HEK293 (cell line): Measurements from ENCODE around the gene HOXA6.
A peak's percentile ranks its signal among the peaks of the same experiment; 100 is the strongest.

Experiments used
- CTCF ChIA-PET: fragments of 350-600 bp; formaldehyde crosslinking; extraction: SDS; loops from one replicate; lab custom pipeline; 2021; ENCODE audit warnings: antibody characterized with exemption; lab: Yijun Ruan, JAX
- POLR2A ChIA-PET: fragments of 300-600 bp; formaldehyde crosslinking; extraction: SDS; loops from one replicate; lab custom pipeline; 2020; ENCODE audit warnings: antibody characterized with exemption, inconsistent platforms; lab: Yijun Ruan, JAX
- H3K27ac ChIP-seq: fragments of 200-500 bp; sonication (Bioruptor generic); 2 replicates; pipeline ENCODE4 v1.5.1; 2014; ENCODE audit warnings: low read depth, low read length, control low read depth, inconsistent platforms; ENCODE audit errors: extremely low read depth
- H3K36me3 ChIP-seq, 2 experiments: fragments of 200-500 bp in 1 of 2; sonication (Bioruptor generic) in 1 of 2; 1 replicate in 1 of 2; 2 replicates in 1 of 2; pipeline ENCODE4 v1.5.1; 2014 to 2017; ENCODE audit warnings: inconsistent platforms in 2 of 2, low read length in 2 of 2; ENCODE audit not compliant: control insufficient read depth in 2 of 2, insufficient read depth in 1 of 2
- H3K4me1 ChIP-seq: fragments of 200-500 bp; sonication (Bioruptor generic); 2 replicates; pipeline ENCODE4 v1.5.1; 2014; ENCODE audit warnings: mild to moderate bottlenecking, low read length, inconsistent platforms; ENCODE audit not compliant: control insufficient read depth, insufficient read depth
- H3K4me3 ChIP-seq: 2 replicates; pipeline ENCODE4 v1.5.1; 2011; ENCODE audit warnings: low read depth, mild to moderate bottlenecking, control low read depth, low read length, moderate library complexity
- H3K9me3 ChIP-seq: fragments of 200-500 bp; sonication (Bioruptor generic); 2 replicates; pipeline ENCODE4 v1.5.1; 2014; ENCODE audit warnings: low read depth, low read length, inconsistent platforms; ENCODE audit not compliant: control insufficient read depth, insufficient read depth
- AEBP2 ChIP-seq: fragments of 450-650 bp; formaldehyde crosslinking; IDR thresholded peaks from 2 replicates; pipeline ENCODE4 v1.5.1; 2016; ENCODE audit warnings: missing biosample characterization, missing genetic modification characterization, borderline replicate concordance
- FEZF1 ChIP-seq: fragments of 450-650 bp; formaldehyde crosslinking; IDR thresholded peaks from 2 replicates; pipeline ENCODE4 v1.5.1; 2016; ENCODE audit warnings: missing biosample characterization, missing genetic modification characterization
- GLIS1 ChIP-seq: fragments of 450-650 bp; formaldehyde crosslinking; IDR thresholded peaks from 2 replicates; pipeline ENCODE4 v1.5.1; 2016; ENCODE audit warnings: missing biosample characterization, missing genetic modification characterization
- KLF9 ChIP-seq: fragments of 450-650 bp; formaldehyde crosslinking; IDR thresholded peaks from 2 replicates; pipeline ENCODE4 v1.5.1; 2016; ENCODE audit warnings: missing biosample characterization, missing genetic modification characterization, low read depth
- MYNN ChIP-seq: fragments of 450-650 bp; formaldehyde crosslinking; IDR thresholded peaks from 2 replicates; pipeline ENCODE4 v1.5.1; 2016; ENCODE audit warnings: missing biosample characterization, missing genetic modification characterization, borderline replicate concordance
- MZF1 ChIP-seq: fragments of 450-650 bp; formaldehyde crosslinking; IDR thresholded peaks from 2 replicates; pipeline ENCODE4 v1.5.1; 2017; ENCODE audit warnings: missing biosample characterization, missing genetic modification characterization, borderline replicate concordance
- OVOL3 ChIP-seq: fragments of 450-650 bp; formaldehyde crosslinking; IDR thresholded peaks from 2 replicates; pipeline ENCODE4 v1.5.1; 2016; ENCODE audit warnings: missing biosample characterization, missing genetic modification characterization
- PRDM10 ChIP-seq: fragments of 450-650 bp; formaldehyde crosslinking; IDR thresholded peaks from 2 replicates; pipeline ENCODE4 v1.5.1; 2016; ENCODE audit warnings: missing biosample characterization, missing genetic modification characterization
- PRDM6 ChIP-seq: fragments of 450-650 bp; formaldehyde crosslinking; IDR thresholded peaks from 2 replicates; pipeline ENCODE4 v1.5.1; 2017; ENCODE audit warnings: missing biosample characterization, missing genetic modification characterization
- ZFHX2 ChIP-seq: fragments of 450-650 bp; formaldehyde crosslinking; conservative IDR thresholded peaks from 2 replicates; pipeline ENCODE4 v1.5.1; 2016; ENCODE audit warnings: missing biosample characterization, missing genetic modification characterization
- ZNF211 ChIP-seq: fragments of 450-650 bp; formaldehyde crosslinking; IDR thresholded peaks from 2 replicates; pipeline ENCODE4 v1.5.1; 2016; ENCODE audit warnings: low read depth, missing biosample characterization, missing genetic modification characterization
- ZNF292 ChIP-seq: fragments of 450-650 bp; formaldehyde crosslinking; IDR thresholded peaks from 2 replicates; pipeline ENCODE4 v1.5.1; 2016; ENCODE audit warnings: low read depth, missing biosample characterization, missing genetic modification characterization, borderline replicate concordance
- ZNF555 ChIP-seq: fragments of 450-650 bp; formaldehyde crosslinking; conservative IDR thresholded peaks from 2 replicates; pipeline ENCODE4 v1.5.1; 2017; ENCODE audit warnings: missing biosample characterization, mild to moderate bottlenecking, missing genetic modification characterization, inconsistent platforms
- ZNF629 ChIP-seq: fragments of 450-650 bp; formaldehyde crosslinking; IDR thresholded peaks from 2 replicates; pipeline ENCODE4 v1.5.1; 2017; ENCODE audit warnings: missing biosample characterization, missing genetic modification characterization
- ZNF639 ChIP-seq: fragments of 450-650 bp; formaldehyde crosslinking; IDR thresholded peaks from 2 replicates; pipeline ENCODE4 v1.5.1; 2016; ENCODE audit warnings: missing biosample characterization, missing genetic modification characterization
- ZXDB ChIP-seq: fragments of 450-650 bp; formaldehyde crosslinking; IDR thresholded peaks from 2 replicates; pipeline ENCODE4 v1.5.1; 2016; ENCODE audit warnings: missing biosample characterization, missing genetic modification characterization
- TF ChIP-seq, protein P1 (sequence below): fragments of 450-650 bp; formaldehyde crosslinking; IDR thresholded peaks from 2 replicates; pipeline ENCODE4 v1.5.1; 2017; ENCODE audit warnings: missing biosample characterization, missing genetic modification characterization

Gene HOXA6

GRCh38 chr7:27132978-27133377 is 14.6 kb downstream of the HOXA6 start (continued):
- TF ChIP-seq GLIS1 (0 out of 2 replicates have a peak, but pooled peaks have one; percentile 17), ZNF639 (tag by site-specific recombination) (0 out of 2 replicates have a peak, but pooled peaks have one; percentile 34), ZXDB (tag by site-specific recombination) (peak; percentile 74), FEZF1 (peak; percentile 92), PRDM10 (tag by site-specific recombination) (0 out of 2 replicates have a peak, but pooled peaks have one; percentile 39), ZFHX2 (no peak), KLF9 (no peak), ZNF629 (tag by site-specific recombination) (peak; percentile 28; the same call in 1 of the 2 replicates), MZF1 (tag by site-specific recombination) (peak; percentile 17; the same call in 1 of the 2 replicates), MYNN (tag by site-specific recombination) (no peak)
- TF ChIP-seq, protein P1, sequence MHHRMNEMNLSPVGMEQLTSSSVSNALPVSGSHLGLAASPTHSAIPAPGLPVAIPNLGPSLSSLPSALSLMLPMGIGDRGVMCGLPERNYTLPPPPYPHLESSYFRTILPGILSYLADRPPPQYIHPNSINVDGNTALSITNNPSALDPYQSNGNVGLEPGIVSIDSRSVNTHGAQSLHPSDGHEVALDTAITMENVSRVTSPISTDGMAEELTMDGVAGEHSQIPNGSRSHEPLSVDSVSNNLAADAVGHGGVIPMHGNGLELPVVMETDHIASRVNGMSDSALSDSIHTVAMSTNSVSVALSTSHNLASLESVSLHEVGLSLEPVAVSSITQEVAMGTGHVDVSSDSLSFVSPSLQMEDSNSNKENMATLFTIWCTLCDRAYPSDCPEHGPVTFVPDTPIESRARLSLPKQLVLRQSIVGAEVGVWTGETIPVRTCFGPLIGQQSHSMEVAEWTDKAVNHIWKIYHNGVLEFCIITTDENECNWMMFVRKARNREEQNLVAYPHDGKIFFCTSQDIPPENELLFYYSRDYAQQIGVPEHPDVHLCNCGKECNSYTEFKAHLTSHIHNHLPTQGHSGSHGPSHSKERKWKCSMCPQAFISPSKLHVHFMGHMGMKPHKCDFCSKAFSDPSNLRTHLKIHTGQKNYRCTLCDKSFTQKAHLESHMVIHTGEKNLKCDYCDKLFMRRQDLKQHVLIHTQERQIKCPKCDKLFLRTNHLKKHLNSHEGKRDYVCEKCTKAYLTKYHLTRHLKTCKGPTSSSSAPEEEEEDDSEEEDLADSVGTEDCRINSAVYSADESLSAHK (tag by site-specific recombination) = peak; percentile 64

DNA sequence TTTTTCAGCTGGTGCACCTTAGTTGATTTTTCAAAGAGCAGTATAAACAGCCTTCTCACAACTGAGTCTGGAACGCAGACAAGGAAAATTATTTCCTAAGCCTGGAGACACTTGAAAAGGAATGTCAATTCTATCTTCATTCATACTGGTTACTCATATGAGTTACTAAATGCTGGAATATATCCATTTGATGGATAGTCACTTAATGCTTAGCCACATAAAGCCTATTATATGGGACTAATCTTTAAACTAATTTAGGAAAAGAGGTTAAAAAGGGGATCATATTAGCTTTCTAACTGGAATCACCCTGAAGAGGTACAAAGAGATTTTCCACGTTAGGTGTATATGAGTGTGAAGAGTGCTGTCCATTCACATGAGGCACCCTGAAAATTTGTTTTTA is 15.4 kb downstream of the HOXA6 start:
- Histone ChIP-seq H3K36me3 (peaks cover 5 to 12% of the 10 kb centered on the region in 2 experiments; a peak in 1 of 3 replicates), H3K4me1 (peaks cover 76% of the 10 kb centered on the region), H3K27ac (peak overlapping the region; percentile 8; the same call in 1 of the 2 replicates), H3K9me3 (no peaks in the 10 kb centered on the region), H3K4me3 (no peak overlapping the region)
- POLR2A ChIA-PET = interaction anchor here (0.6 to 2.2 kb wide), 5 partner anchors 18 to 860 kb away, joined by 3 to 29 read pairs (median 6); partner anchors contain the start of gene HOXA1
- CTCF ChIA-PET = interaction anchor here (0.6 to 2.7 kb wide), 9 partner anchors 9 to 348 kb away, joined by 3 to 12 read pairs (median 5); partner anchors contain the start of genes HOXA1 and HOXA5
- TF ChIP-seq PRDM6 (peak; percentile 79), ZNF292 (no peak), FEZF1 (peak; percentile 55; the same call in 1 of the 2 replicates), ZNF211 (tag by site-specific recombination) (no peak), AEBP2 (tag by site-specific recombination) (no peak), ZNF555 (no peak), OVOL3 (tag by site-specific recombination) (no peak)
